Measurements from ENCODE around the gene MET. TPM values are rescaled to one million over a fixed set of nuclear protein-coding genes. Genes with fewer than 3 reads are reported as not detected.

MET gene
- total and polyA plus RNA-seq, 2 of the 8 experiments (the other 6 are each of a cell fraction or from before 2014, with no cell fraction given), result 3.5 to 12.9 TPM

DNA sequence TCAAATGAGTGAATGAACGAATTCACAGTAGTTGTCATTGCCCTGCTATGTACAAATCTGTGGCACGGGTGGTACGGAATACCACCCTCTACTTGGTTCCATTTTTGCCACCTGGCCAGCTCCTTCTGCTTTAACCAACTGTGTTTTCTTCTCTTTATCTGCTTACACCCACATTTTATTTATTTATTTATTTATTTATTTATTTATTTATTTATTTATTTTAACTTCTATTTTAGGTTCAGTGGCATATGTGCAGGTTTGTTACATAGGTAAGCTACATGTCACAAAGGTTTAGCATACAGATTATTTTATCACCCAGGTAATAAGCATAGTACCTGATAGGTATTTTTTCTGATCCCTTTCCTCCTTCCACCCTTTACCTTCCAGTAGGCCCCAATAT lies 148.2 kb downstream of the MET start:
- CTCF ChIA-PET (ENCODE audit: partially characterized antibody), result interaction anchor here (2.7 kb wide), 1 partner anchor 10 kb away, joined by 9 read pairs; no protein-coding TSS in a partner anchor
- TF ChIP-seq PHF8 (conservative IDR thresholded peaks at IDR 0.05; ENCODE audit: low read depth, low read length) (no peak), NANOG (IDR thresholded peaks at IDR 0.05; ENCODE audit: insufficient read depth, low read depth, low read length, poor library complexity, severe bottlenecking) (no peak), TAF7 (optimal IDR thresholded peaks at IDR 0.05; ENCODE audit: borderline replicate concordance, low read depth, low read length) (no peak), SIN3A (conservative IDR thresholded peaks at IDR 0.05 in 1 of 2, IDR thresholded peaks at IDR 0.05 in 1 of 2; ENCODE audit: low read depth in 1 of 2, low read length in 2 of 2) (no peak), BACH1 (IDR thresholded peaks at IDR 0.05; ENCODE audit: low read length) (no peak), BRCA1 (IDR thresholded peaks at IDR 0.05; ENCODE audit: low read depth, low read length) (no peak), SIX5 (IDR thresholded peaks at IDR 0.05; ENCODE audit: low read depth, low read length) (no peak), FOSL1 (IDR thresholded peaks at IDR 0.05; ENCODE audit: insufficient read depth, low read depth, low read length) (no peak), MAFK (IDR thresholded peaks at IDR 0.05; ENCODE audit: low read depth, low read length) (no peak), SAP30 (IDR thresholded peaks at IDR 0.05; ENCODE audit: insufficient read depth, insufficient replicate concordance, low read length) (no peak), JUND (IDR thresholded peaks at IDR 0.05; ENCODE audit: low read length) (no peak), HDAC2 (IDR thresholded peaks at IDR 0.05; ENCODE audit: borderline replicate concordance in 1 of 2, low read depth in 2 of 2, low read length in 2 of 2) (no peak), RBBP5 (IDR thresholded peaks at IDR 0.05; ENCODE audit: borderline replicate concordance, low read depth, low read length) (no peak), RXRA (IDR thresholded peaks at IDR 0.05; ENCODE audit: insufficient read depth, low read depth, low read length) (no peak)

More for the DNA sequence above, 148.2 kb downstream of the MET start:
- no peak overlapping the region for H3K4me3 ChIP-seq (ENCODE audit: extremely low read depth in 1 of 4, insufficient read depth in 2 of 4, low read depth in 3 of 4, low read length in 4 of 4)
- FAIRE-seq (no peak), DNase-seq (ENCODE audit: low read depth in 1 of 2, low spot score in 2 of 2) (no peak)
- no peak overlapping the region for H2AK5ac ChIP-seq (ENCODE audit: low read depth, low read length)
- no peaks in the 10 kb centered on the region for H3K36me3 ChIP-seq (ENCODE audit: control insufficient read depth in 2 of 4, insufficient read depth in 4 of 4, low read length in 3 of 4)
- no peak overlapping the region for H3K23ac ChIP-seq (ENCODE audit: insufficient read length)
- 86% methylated on average over 3 of the region's 3 CpGs; no CpG with 5 or more reads in 1 of the 2 experiments for WGBS, 2 experiments (ENCODE audit: extremely low coverage in 1 of 2, insufficient coverage in 1 of 2, insufficient read length in 1 of 2, insufficient replicate concordance in 2 of 2, low coverage in 1 of 2, low lambda C conversion rate in 2 of 2, missing lambda C conversion rate in 1 of 2)
- H3K4ac ChIP-seq (replicated peaks; ENCODE audit: insufficient read length, low read depth, low read length), result no peak overlapping the region
- H3K79me2 ChIP-seq (ENCODE audit: control insufficient read depth in 1 of 2, insufficient read depth in 2 of 2, low read length in 2 of 2), result no peaks in the 10 kb centered on the region
- no peak overlapping the region for H2AFZ ChIP-seq (ENCODE audit: low read length)
- H4K91ac ChIP-seq (replicated peaks; ENCODE audit: insufficient read length, low read length), result no peak overlapping the region
- no peaks in the 10 kb centered on the region for H3K4me1 ChIP-seq (replicated peaks in 1 of 4; ENCODE audit: control insufficient read depth in 3 of 4, insufficient read depth in 4 of 4, low read length in 3 of 4)
- H4K8ac ChIP-seq (ENCODE audit: extremely low read depth, insufficient read depth, low read length), result no peak overlapping the region
- H3K9ac ChIP-seq (replicated peaks in 1 of 4; ENCODE audit: extremely low read depth in 1 of 4, low read depth in 3 of 4, low read length in 3 of 4), result no peak overlapping the region
- no peak overlapping the region for H3K18ac ChIP-seq (ENCODE audit: extremely low read depth, low read length)
- no peaks in the 10 kb centered on the region for H3K27me3 ChIP-seq (replicated peaks in 1 of 4; ENCODE audit: control insufficient read depth in 3 of 4, extremely low read depth in 1 of 4, insufficient read depth in 3 of 4, low read length in 3 of 4)
- H3K56ac ChIP-seq (replicated peaks; ENCODE audit: insufficient read length, low read depth, low read length), result no peak overlapping the region
- no peak overlapping the region for H3K4me2 ChIP-seq (ENCODE audit: insufficient read depth in 1 of 2, low read depth in 2 of 2, low read length in 2 of 2)
- H2BK12ac ChIP-seq (ENCODE audit: low read depth, low read length), result no peak overlapping the region
- no peak overlapping the region for H4K5ac ChIP-seq (ENCODE audit: insufficient read length, low read depth, low read length)
- H3K23me2 ChIP-seq (ENCODE audit: low read depth, low read length), result no peaks in the 10 kb centered on the region
- H3K79me1 ChIP-seq (ENCODE audit: low read depth, low read length), result no peaks in the 10 kb centered on the region
- H3K27ac ChIP-seq (ENCODE audit: low read depth, low read length), result no peak overlapping the region
- no peak overlapping the region for H2BK20ac ChIP-seq (ENCODE audit: low read length)
- no peak overlapping the region for H2BK120ac ChIP-seq (replicated peaks; ENCODE audit: low read depth, low read length)
- no peaks in the 10 kb centered on the region for H4K20me1 ChIP-seq (replicated peaks in 1 of 2; ENCODE audit: control insufficient read depth in 1 of 2, insufficient read depth in 2 of 2, low read length in 2 of 2)
- POLR2A ChIA-PET (ENCODE audit: partially characterized antibody), result no interaction called here
- no peaks in the 10 kb centered on the region for H3K9me3 ChIP-seq (ENCODE audit: insufficient read depth in 2 of 2, low read depth in 1 of 2, low read length in 1 of 2)
- no peak overlapping the region for H2BK5ac ChIP-seq (ENCODE audit: low read depth, low read length)
- no peak overlapping the region for H3K14ac ChIP-seq (ENCODE audit: insufficient read length)
- H2BK15ac ChIP-seq (ENCODE audit: low read length), result no peak overlapping the region
